ENCODE measurements around the gene BCL7A.
"Not testable (repeated sequence)": the region's sequence is repeated elsewhere in the genome, so short reads cannot be mapped to it uniquely, and the experiment has no call there.

The BCL7A gene

DNA sequence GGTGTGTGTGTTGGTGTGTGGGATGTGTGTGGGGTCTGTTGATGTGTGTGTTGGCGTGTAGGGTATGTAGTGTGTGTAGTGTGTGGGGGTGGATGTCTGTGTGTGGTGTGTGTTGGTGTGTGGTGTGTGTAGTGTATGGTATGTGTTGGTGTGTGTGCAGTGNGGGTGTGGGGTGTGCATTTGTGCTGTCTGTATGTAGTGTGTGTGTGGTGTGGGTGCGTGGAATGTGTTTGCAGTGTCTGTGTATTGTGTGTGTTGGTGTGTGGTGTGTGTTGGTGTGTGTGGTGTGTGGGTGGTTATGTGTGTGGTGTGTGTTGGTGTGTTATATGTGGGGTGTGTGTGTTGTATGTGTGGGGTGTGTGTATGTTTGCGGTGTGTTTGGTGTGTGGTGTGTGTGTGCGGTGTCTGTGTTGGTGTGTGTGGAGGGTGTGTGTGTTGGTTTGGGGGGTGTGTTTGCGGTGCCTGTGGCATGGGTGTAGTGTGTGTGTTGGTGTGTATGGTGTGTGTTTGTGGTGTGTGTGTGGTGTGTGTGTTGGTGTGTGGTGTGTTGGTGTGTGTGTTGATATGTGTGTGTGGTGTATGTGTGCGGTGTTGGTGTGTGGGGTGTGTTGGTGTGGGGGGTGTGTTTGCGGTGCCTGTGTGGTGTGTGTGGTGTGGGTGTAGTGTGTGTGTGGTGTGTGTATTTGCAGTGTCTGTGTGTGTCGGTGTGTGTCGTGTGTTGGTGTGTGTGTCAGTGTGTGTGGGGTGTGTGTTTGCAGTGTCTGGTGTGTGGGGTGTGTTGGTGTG lies 71.6 kb downstream of the BCL7A start:
- no peak for DNase-seq (ENCODE audit: low read depth in 2 of 3, low spot score in 1 of 3)

DNA sequence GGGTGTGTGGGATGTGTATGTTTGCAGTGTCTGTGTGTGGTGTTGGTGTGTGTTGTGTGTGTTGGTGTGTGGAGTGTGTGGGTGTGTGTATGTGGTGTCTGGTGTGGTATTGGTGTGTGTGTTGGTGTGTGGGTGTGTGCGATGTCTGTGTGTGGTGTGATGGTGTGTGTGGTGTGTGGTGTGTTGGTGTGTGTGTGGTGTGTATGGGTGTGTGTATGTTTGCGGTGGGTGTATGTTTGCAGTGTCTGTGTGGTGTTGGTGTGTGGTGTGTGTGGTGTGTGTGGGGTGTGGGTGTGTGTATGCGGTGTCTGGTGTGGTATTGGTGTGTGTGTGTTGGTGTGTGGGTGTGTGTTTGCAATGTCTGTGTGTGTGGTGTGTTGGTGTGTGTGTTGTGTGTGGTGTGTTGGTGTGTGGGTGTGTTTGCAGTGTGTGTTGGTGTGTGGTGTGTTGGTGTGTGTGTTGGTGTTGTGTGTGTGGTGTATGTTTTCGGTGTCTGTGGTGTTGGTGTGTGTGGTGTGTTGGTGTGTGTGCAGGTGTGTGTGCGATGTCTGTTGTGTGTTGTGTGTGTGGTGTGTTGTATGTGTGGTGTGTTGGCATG lies 72.6 kb downstream of the BCL7A start:
- no peak for DNase-seq (ENCODE audit: low read depth in 2 of 3, low spot score in 1 of 3)

DNA sequence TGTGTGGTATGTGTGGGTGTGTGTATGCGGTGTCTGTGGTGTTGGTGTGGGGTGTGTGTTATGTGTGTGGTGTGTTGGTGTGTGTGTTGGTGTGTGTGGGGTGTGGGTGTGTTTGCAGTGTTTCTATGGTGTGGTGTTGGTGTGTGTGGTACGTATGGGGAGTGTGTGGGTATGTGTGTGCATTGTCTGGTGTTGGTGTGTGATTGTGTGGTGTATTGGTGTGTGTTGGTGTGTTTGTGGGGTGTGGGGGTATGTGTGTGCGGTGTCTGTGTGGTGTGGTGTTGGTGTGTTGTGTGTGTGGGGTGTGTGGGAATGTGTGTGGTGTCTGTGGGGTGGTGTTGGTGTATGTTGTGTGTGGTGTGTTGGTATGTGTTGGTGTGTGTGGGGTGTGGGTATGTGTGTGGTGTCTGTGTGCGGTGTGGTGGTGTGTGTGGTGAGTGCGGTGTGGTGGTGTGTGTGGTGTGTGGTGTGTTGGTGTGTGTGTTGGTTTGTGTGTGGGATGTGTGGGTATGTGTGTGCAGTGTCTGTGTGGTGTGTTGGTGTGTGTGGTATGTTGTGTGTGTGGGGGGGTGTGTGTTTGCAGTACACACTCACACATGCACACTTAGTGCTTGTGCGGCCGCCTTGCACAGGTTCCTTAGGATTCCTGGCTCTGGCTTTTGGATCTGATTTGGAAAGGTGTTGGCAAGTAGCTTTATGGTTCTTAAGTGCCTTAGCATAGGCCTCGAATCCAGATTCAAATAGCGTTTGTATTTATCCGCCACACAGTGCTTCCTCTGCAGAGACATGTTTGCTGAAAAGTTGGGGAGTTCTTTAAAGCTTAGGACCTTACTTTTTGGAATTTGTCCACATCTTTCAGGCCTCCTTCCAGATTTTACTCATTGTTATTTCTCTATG lies 73.3 kb downstream of the BCL7A start:
- DNase-seq (ENCODE audit: low read depth in 2 of 3, low spot score in 1 of 3), result no peak

DNA sequence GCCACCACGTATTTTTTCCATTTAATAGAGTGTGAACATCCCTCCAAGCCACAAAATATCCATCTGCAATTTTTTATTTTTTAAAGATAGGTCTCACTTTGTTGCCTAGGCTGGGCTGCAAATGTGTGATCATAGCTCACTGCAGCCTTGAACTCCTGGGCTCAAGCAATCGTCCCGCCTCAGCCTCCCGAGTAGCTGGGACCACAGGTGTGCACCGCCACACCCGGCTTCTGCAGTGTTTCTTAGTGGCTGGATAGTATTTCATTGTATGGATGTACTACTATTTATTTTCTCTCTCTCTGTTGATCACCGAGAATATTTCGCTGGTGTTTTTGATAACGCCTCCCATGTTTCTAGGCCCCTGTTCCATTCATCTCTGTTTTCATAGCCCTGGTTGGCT lies 74.3 kb downstream of the BCL7A start:
- DNase-seq (ENCODE audit: low read depth in 2 of 3, low spot score in 1 of 3), result no peak

DNA sequence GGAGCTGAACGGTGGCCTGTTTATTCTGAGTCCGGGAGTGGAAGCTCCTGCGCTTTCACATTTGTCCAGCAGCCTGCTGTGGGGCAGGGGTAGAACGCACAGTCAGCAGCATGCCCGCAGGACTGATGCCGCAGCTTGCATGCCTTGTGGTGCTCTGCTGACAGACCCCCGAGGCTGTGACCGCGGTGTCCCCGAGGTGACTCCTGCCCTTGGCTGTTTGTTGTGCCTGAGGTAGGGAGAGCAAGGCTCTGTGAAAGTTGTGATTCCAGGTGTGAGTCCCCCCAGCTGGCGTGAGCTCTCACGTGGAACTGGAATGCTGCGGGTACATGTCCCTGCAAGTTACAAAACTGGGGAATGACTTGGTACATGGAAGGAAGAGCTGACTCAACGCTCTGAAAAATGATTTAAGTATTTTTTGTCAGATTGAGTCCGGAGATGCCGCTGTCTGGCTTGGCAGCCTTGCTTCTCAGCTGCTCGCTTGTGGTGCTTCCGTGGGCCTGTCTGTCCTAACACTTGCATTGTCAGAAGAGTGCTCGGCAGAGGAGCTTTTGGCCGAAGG lies 75.0 kb downstream of the BCL7A start:
- no peak for DNase-seq (ENCODE audit: low read depth in 2 of 3, low spot score in 1 of 3)

DNA sequence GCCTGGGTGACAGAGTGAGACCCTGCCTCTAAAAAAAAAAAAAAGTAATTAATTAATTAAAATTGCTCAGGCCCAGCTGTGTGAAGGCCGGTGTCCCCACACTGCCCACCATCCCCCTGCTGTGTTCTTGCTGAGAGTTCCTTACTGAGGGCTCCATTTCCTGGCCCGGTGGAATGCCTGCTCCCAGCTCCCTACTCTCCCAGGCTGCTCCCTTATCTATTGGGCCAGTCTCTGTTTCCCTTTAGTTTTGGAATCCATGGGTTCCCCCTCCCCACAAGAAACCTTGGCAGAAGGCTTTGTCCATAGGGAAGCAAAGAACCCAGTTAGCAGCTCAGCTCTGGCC lies 75.9 kb downstream of the BCL7A start:
- no peak for DNase-seq (ENCODE audit: low read depth in 2 of 3, low spot score in 1 of 3)

DNA sequence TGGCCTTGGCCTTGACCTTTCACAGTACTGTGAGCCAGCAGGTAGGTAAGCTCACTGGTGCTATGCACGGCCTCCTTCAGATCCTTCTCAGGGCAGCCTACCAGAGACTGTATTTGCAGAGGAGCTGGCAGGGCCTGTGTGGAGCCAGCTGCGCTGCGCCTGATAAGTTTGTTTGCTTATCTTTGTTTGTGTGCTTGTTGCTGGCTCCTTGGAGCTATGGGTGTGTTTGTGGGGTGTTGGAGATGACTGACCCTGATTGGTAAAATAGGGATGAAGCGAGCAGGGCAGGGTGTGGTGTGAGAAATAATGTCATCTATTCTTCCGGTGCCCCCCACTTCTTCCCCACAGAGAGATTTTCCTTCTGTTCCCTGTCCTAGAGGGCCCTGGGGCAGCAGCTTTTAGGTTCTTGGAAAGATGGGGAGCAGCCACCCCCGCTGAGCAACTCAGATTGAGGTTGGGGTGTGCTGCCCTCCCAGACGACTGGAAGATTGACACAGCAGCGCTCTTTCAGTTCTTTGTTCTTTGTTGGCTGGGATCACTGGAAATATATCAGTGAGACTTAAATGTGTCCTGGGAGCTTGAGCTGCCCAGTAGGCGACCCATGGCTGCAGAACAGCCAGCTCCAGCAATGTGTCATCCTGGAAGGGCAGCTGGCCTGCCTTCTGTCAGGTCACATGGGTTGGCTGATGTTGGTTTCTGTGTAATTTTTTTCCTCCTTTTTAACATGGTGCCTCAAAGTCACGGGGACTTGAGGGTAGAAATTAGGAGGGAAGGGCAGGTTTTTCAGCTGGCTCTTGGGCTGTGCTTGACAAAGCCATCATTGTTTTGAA lies 76.5 kb downstream of the BCL7A start:
- no peak for DNase-seq (ENCODE audit: low read depth in 2 of 3, low spot score in 1 of 3)

DNA sequence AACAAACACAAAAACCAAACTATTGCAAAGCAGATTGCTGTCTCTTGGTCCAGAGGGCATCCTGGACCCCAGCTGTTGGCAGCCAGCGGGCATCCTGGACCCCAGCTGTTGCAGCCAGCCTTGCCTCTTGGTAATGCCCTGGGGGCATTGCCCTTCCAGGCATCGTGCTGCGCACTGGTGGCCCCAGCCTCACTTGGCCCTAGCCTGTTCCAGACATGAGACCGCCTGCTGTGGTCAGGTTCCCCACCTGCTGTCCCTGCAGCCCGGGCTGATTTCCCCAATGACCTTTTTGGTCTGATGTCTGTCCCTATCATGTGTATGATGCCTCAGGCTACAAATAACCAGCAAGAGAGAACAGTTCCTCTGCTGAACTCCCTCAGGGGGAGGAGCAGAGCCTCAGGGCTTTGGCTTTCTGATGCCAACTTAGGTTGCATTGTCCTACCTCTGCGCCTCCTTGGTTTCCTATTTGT lies 77.6 kb downstream of the BCL7A start:
- DNase-seq (ENCODE audit: low read depth in 2 of 3, low spot score in 1 of 3), result no peak

DNA sequence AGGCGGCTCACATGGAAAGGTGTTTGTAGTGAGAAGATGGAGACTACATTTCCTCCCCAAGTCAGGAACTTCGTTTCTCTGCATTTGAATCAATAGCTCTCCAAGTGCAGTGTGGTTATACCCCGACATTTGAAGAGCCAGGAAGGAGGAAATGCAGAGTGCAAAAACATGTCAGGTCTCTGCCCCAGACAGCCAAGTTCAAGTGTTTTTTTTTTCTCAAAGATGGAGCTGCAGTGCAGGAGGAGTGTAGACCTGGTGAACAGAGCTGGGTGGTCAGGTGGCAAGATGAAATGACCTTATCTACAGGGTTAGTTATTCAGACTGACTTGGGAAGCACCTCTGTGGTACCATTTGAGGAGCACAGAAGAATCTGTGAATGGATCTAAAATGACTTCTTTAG lies 78.2 kb downstream of the BCL7A start:
- DNase-seq (ENCODE audit: low read depth in 2 of 3, low spot score in 1 of 3), result no peak

DNA sequence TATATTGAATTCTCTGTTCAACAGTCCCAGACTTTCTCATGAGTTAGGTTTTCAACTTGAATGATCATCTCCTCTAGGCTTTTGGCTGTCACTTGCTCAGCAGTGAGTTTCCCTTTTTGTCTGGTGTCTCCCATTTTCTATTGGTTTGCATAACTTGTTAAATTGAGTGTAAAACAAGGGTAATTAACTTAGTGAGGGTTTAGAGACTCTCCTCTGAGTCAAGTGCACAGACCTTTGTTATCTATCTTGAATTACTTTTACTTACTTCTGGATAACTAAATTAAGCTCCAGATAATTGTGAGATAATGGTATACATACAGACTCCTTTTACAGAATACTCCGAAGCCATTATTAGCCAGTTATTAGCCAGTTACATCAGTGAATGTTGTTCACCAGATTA lies 78.9 kb downstream of the BCL7A start:
- no peak for DNase-seq (ENCODE audit: low read depth in 2 of 3, low spot score in 1 of 3)

DNA sequence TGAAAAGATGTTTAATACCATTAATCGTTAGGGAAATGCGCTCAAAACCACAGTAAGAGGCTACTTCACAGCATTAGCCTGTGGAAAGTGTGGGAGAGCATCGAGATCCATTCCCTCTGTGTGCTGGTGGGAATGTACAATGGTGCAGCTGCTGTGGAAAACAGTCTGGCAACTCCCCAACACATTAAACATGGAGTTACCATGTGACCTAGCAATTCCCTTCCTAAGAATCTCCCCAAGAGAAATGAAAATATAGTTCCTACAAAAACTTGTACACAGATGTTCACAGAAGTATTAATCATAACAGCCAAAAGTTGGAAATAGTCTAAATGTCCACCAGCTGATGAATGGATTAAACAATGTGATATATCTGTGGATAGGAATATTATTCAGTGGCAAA lies 80.6 kb downstream of the BCL7A start:
- no peak for DNase-seq (ENCODE audit: low read depth in 2 of 3, low spot score in 1 of 3)

DNA sequence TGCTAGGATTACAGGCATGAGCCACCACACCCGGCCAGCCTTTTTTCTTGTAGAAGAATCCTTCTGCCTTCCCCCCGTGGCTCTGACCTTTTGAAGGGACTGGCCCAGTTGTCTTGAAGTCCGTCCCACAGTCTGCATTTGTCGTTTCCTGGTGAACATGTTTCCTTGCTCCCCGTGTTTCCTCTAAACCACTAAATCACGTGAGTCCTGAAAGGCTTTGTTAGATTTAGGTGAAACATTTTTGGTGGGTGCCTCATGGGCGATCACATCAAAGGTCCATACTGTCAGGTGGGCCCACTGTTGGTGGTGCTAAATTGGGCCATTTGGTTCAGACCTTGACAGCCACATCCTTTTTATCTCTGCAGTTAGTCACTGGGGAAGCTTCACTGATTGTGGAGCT lies 83.2 kb downstream of the BCL7A start:
- no peak for DNase-seq (ENCODE audit: low read depth in 2 of 3, low spot score in 1 of 3)

DNA sequence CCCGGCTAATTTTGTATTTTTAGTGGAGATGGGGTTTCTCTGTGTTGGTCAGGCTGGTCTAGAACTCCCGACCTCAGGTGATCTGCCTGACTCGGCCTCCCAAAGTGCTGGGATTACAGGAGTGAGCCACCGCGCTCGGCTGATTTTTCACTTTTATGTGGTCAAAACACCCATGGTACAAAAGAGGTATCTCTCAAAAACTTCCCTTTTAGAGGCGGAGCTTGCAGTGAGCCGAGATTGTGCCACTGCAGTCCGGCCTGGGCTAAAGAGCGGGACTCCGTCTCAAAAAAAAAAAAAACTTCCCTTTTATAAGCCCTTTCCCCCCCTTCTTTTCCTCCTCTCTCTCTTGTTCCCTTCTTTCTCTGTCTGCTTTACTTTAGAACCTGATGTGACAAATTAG lies 83.8 kb downstream of the BCL7A start:
- DNase-seq (ENCODE audit: low read depth in 2 of 3, low spot score in 1 of 3), result not testable (repeated sequence)

DNA sequence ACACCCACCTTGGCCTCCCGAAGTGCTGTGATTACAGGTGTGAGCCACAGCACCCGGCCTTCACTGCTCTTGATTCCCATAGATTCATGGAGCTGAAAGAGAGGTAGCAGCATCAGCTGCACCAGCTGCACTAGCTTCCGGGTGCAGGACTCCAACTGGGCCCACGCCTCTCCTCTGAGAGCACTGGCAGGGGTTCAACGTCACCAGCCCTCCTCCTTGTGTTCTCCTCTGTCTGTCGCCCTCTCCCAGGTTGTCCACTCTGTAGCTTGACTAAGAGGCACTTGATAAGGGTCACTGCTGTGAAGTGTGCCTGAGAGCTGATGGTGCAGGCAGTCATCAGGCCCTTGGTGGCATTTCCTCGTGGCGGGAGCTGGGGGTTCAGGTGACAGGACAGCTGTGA lies 85.2 kb downstream of the BCL7A start:
- no peak for DNase-seq (ENCODE audit: low read depth in 2 of 3, low spot score in 1 of 3)

DNA sequence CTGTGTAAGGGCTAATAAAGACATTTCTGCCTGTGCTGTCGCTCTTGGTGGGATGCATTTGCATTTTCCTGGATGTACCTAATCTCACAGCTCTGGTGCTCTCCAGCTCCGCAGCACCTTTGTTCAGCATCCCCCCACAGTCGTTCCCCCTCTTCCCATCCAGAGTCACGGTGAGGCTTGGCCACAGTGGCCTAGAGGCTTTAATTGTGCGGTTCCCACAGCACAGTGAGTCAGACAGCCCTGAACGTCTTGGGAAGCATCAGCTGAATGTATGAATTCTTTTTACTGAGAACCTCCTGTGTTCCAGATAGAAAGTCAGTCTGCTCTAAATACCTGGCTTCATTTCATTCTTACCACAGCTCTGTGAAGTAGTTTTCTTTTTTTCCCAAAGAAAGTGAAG lies 85.6 kb downstream of the BCL7A start:
- DNase-seq (ENCODE audit: low read depth in 2 of 3, low spot score in 1 of 3), result no peak

DNA sequence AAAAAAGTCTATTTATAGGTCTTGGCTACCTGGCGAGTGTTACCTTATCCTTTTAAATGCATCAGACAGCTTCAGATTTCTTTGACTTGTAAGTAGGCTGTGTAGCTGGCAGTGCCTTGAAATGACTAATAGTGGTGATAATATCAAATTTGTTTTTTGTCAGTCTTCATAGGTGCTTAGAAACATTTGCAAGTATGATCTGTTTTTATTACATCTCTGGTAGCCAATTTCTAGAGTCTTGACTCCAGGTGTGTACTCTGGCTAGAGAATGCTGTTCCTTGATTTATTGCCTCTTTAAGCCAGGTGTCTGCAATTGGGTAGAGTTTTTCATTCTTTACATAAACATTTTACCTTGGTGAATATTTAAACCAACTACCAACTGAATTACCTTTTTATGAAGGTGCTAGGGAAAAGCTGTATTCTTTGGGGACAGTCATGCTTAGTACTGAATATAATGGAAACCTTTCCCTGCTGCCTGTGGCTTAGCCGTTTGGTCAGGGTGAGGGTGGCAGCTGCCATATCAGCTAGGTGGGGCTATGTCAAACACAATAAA lies 89.5 kb downstream of the BCL7A start:
- DNase-seq (ENCODE audit: low read depth in 2 of 3, low spot score in 1 of 3), result no peak

All from stimulated activated CD4-positive, alpha-beta T cell treated with anti-CD3 and anti-CD28 coated beads, Interleukin-12 subunit alpha, Interleukin-12 subunit beta, amount 100 ng/mL, for 48 hours (primary cell).